Measurements from ENCODE around the gene TRPM4.

TRPM4 gene

GRCh38 chr19:49224879-49225278 lies 67.3 kb downstream of the TRPM4 start:
- TF ChIP-seq CTCF (conservative IDR thresholded peaks at IDR 0.05; ENCODE audit: low read depth, low read length): peak; percentile 68

GRCh38 chr19:49229416-49229815 lies 71.8 kb downstream of the TRPM4 start:
- H3K4me3 ChIP-seq (ENCODE audit: low read length): no peak overlapping the region
- no peak for DNase-seq (ENCODE audit: low read depth)
- no peak for TF ChIP-seq CTCF (conservative IDR thresholded peaks at IDR 0.05; ENCODE audit: low read depth, low read length)

More at GRCh38 chr19:49224879-49225278, 67.3 kb downstream of the TRPM4 start:
- DNase-seq (ENCODE audit: low read depth): no peak
- H3K4me3 ChIP-seq (ENCODE audit: low read length): no peak overlapping the region

GRCh38 chr19:49231389-49231788 lies 73.8 kb downstream of the TRPM4 start:
- no peak for DNase-seq (ENCODE audit: low read depth)
- no peak overlapping the region for H3K4me3 ChIP-seq (ENCODE audit: low read length)
- TF ChIP-seq CTCF (conservative IDR thresholded peaks at IDR 0.05; ENCODE audit: low read depth, low read length): no peak

- no peak for TF ChIP-seq CTCF (conservative IDR thresholded peaks at IDR 0.05; ENCODE audit: low read depth, low read length)
- no peak overlapping the region for H3K4me3 ChIP-seq (ENCODE audit: low read length)
- no peak for DNase-seq (ENCODE audit: low read depth)
Observed at GRCh38 chr19:49231804-49232203, 74.2 kb downstream of the TRPM4 start.

GRCh38 chr19:49233163-49233562 lies 75.6 kb downstream of the TRPM4 start:
- TF ChIP-seq CTCF (conservative IDR thresholded peaks at IDR 0.05; ENCODE audit: low read depth, low read length): no peak

GRCh38 chr19:49241769-49242168 lies 84.2 kb downstream of the TRPM4 start:
- TF ChIP-seq CTCF (conservative IDR thresholded peaks at IDR 0.05; ENCODE audit: low read depth, low read length): no peak
- DNase-seq (ENCODE audit: low read depth): no peak
- no peak overlapping the region for H3K4me3 ChIP-seq (ENCODE audit: low read length)

More at GRCh38 chr19:49233163-49233562, 75.6 kb downstream of the TRPM4 start:
- no peak for DNase-seq (ENCODE audit: low read depth)
- H3K4me3 ChIP-seq (ENCODE audit: low read length): no peak overlapping the region

GRCh38 chr19:49243129-49243528 lies 85.5 kb downstream of the TRPM4 start:
- DNase-seq (ENCODE audit: low read depth): no peak
- no peak overlapping the region for H3K4me3 ChIP-seq (ENCODE audit: low read length)
- no peak for TF ChIP-seq CTCF (conservative IDR thresholded peaks at IDR 0.05; ENCODE audit: low read depth, low read length)
